IMR-90 (cell line): ENCODE results near the gene MAP2. TPM values are rescaled to one million over a fixed set of nuclear protein-coding genes. Genes with fewer than 3 reads are reported as not detected.

Experiments used
- ATAC-seq: fragments of 200-7000 bp; cut with Tn5 transposase; 2 replicates; pipeline ENCODE4 v1.9.1; 2020; ENCODE audit warnings: low read depth, mild to moderate bottlenecking, moderate library complexity
- BruUV-seq: library from RNA; stranded (reverse); fragments of 400-500 nt; replicated peaks from 2 replicates; lab custom pipeline; 2021; lab: Mats Ljungman, UMichigan
- CTCF ChIA-PET: fragments of 300-600 bp; formaldehyde crosslinking; extraction: SDS; loops from one replicate; lab custom pipeline; 2021; ENCODE audit warnings: antibody characterized with exemption; lab: Yijun Ruan, JAX
- POLR2A ChIA-PET: fragments of 300-600 bp; sonication (Branson Sonifier 250); formaldehyde crosslinking; loops from one replicate; lab custom pipeline; 2022; ENCODE audit warnings: antibody characterized with exemption; ENCODE audit not compliant: unreplicated experiment; lab: Charles Lee
- DNase-seq: peaks from one replicate; pipeline ENCODE4 v3.0.0; 2013
- H2AFZ ChIP-seq: replicated peaks from 2 replicates; pipeline ENCODE3; 2013; ENCODE audit warnings: low read length, mild to moderate bottlenecking; ENCODE audit not compliant: poor library complexity
- H2AK5ac ChIP-seq: 2 replicates; pipeline ENCODE4 v1.6.1; 2013; ENCODE audit warnings: low read depth, low read length, inconsistent platforms
- H2AK9ac ChIP-seq: replicated peaks from 2 replicates; pipeline ENCODE3; 2013; ENCODE audit warnings: mild to moderate bottlenecking, low read depth, low read length, moderate library complexity; ENCODE audit not compliant: poor library complexity
- H2BK120ac ChIP-seq: 2 replicates; pipeline ENCODE4 v1.6.1; 2013; ENCODE audit warnings: low read depth, low read length, inconsistent platforms
- H2BK15ac ChIP-seq: 3 replicates; pipeline ENCODE4 v1.6.1; 2013; ENCODE audit warnings: low read depth, low read length, inconsistent platforms
- H2BK20ac ChIP-seq: 2 replicates; pipeline ENCODE4 v1.6.1; 2013; ENCODE audit warnings: low read depth, mild to moderate bottlenecking, inconsistent platforms, low read length, moderate library complexity
- H2BK5ac ChIP-seq: 2 replicates; pipeline ENCODE4 v1.6.1; 2013; ENCODE audit warnings: mild to moderate bottlenecking, low read depth, low read length, inconsistent platforms; ENCODE audit not compliant: poor library complexity, severe bottlenecking
- H3K14ac ChIP-seq: replicated peaks from 2 replicates; pipeline ENCODE4 v1.6.1; 2013; ENCODE audit warnings: low read depth, low read length, inconsistent platforms
- H3K18ac ChIP-seq: 2 replicates; pipeline ENCODE4 v1.6.1; 2013; ENCODE audit warnings: low read depth, low read length, control low read depth
- H3K23ac ChIP-seq: 2 replicates; pipeline ENCODE4 v1.6.1; 2013; ENCODE audit warnings: low read depth, low read length, inconsistent platforms
- H3K27ac ChIP-seq: 2 replicates; pipeline ENCODE4 v1.5.1; 2013; ENCODE audit warnings: mild to moderate bottlenecking, control low read depth, low read length; ENCODE audit not compliant: insufficient read depth
- H3K27me3 ChIP-seq: 2 replicates; pipeline ENCODE4 v1.6.1; 2013; ENCODE audit warnings: low read length; ENCODE audit not compliant: control insufficient read depth, insufficient read depth
- H3K36me3 ChIP-seq: 2 replicates; pipeline ENCODE4 v1.6.1; 2013; ENCODE audit warnings: low read length, mixed read lengths; ENCODE audit not compliant: control insufficient read depth, insufficient read depth
- H3K4ac ChIP-seq: 2 replicates; pipeline ENCODE4 v1.6.1; 2013; ENCODE audit warnings: low read depth, low read length, inconsistent platforms
- H3K4me1 ChIP-seq: 2 replicates; pipeline ENCODE4 v1.6.1; 2013; ENCODE audit warnings: low read length, mixed read lengths; ENCODE audit not compliant: control insufficient read depth, insufficient read depth
- H3K4me2 ChIP-seq: 2 replicates; pipeline ENCODE4 v1.6.1; 2013; ENCODE audit warnings: low read depth, mild to moderate bottlenecking, control low read depth, low read length, moderate library complexity
- H3K4me3 ChIP-seq: 2 replicates; pipeline ENCODE4 v1.5.1; 2013; ENCODE audit warnings: low read depth, mild to moderate bottlenecking, control low read depth, low read length, moderate library complexity; ENCODE audit not compliant: insufficient read depth
- H3K56ac ChIP-seq: 2 replicates; pipeline ENCODE4 v1.6.1; 2013; ENCODE audit warnings: low read length, inconsistent platforms; ENCODE audit not compliant: insufficient read depth; ENCODE audit errors: extremely low read depth
- H3K79me1 ChIP-seq, 2 experiments: 2 replicates each; pipeline ENCODE4 v1.6.1; 2013; ENCODE audit warnings: low read length in 2 of 2, inconsistent platforms in 1 of 2, low read depth in 1 of 2
- H3K9ac ChIP-seq: 2 replicates; pipeline ENCODE4 v1.6.1; 2013; ENCODE audit warnings: low read depth, low read length, control low read depth
- H3K9me1 ChIP-seq: 2 replicates; pipeline ENCODE4 v1.6.1; 2013; ENCODE audit warnings: low read length, inconsistent platforms; ENCODE audit not compliant: insufficient read depth
- H3K9me3 ChIP-seq: 2 replicates; pipeline ENCODE4 v1.6.1; 2013; ENCODE audit warnings: low read length; ENCODE audit not compliant: control insufficient read depth, insufficient read depth
- H4K20me1 ChIP-seq: 2 replicates; pipeline ENCODE4 v1.6.1; 2013; ENCODE audit warnings: low read length, inconsistent platforms; ENCODE audit not compliant: insufficient read depth
- H4K5ac ChIP-seq: 2 replicates; pipeline ENCODE4 v1.6.1; 2013; ENCODE audit warnings: mild to moderate bottlenecking, low read depth, low read length, control low read depth
- H4K8ac ChIP-seq, 2 experiments: 2 replicates each; pipeline ENCODE4 v1.6.1; 2013; ENCODE audit warnings: low read depth in 2 of 2, low read length in 2 of 2, control low read depth in 1 of 2, inconsistent platforms in 1 of 2
- H4K91ac ChIP-seq: 2 replicates; pipeline ENCODE4 v1.6.1; 2013; ENCODE audit warnings: low read depth, low read length, inconsistent platforms; ENCODE audit not compliant: insufficient read depth
- BHLHE40 ChIP-seq: fragments of 150-350 bp; IDR thresholded peaks from 2 replicates; pipeline ENCODE4 v1.6.1; 2016; ENCODE audit warnings: mild to moderate bottlenecking, low read depth, low read length
- CEBPB ChIP-seq: IDR thresholded peaks from 2 replicates; pipeline ENCODE4 v1.6.1; 2012; ENCODE audit warnings: low read depth, low read length, improper control_type of control experiment
- CHD1 ChIP-seq: IDR thresholded peaks from 2 replicates; pipeline ENCODE4 v1.6.1; 2012; ENCODE audit warnings: low read depth, low read length, improper control_type of control experiment
- CTCF ChIP-seq: conservative IDR thresholded peaks from 2 replicates; pipeline ENCODE4 v1.5.1; 2012; ENCODE audit warnings: mild to moderate bottlenecking, low read depth, low read length, improper control_type of control experiment
- ELK1 ChIP-seq: fragments of 150-350 bp; IDR thresholded peaks from 2 replicates; pipeline ENCODE4 v1.6.1; 2016; ENCODE audit warnings: low read depth, mild to moderate bottlenecking, low read length, moderate library complexity, borderline replicate concordance
- FOS ChIP-seq: fragments of 150-350 bp; IDR thresholded peaks from 2 replicates; pipeline ENCODE4 v1.6.1; 2016; ENCODE audit warnings: low read depth, low read length
- MAFK ChIP-seq: IDR thresholded peaks from 2 replicates; pipeline ENCODE4 v1.6.1; 2012; ENCODE audit warnings: low read depth, low read length, improper control_type of control experiment
- MAZ ChIP-seq: IDR thresholded peaks from 2 replicates; pipeline ENCODE4 v1.6.1; 2012; ENCODE audit warnings: low read depth, mild to moderate bottlenecking, low read length, improper control_type of control experiment, moderate library complexity, borderline replicate concordance
- MXI1 ChIP-seq: IDR thresholded peaks from 2 replicates; pipeline ENCODE4 v1.6.1; 2012; ENCODE audit warnings: low read depth, mild to moderate bottlenecking, low read length, moderate library complexity, borderline replicate concordance
- NFE2L2 ChIP-seq: fragments of 150-350 bp; IDR thresholded peaks from 2 replicates; pipeline ENCODE4 v1.6.1; 2016; ENCODE audit warnings: low read depth, mild to moderate bottlenecking, low read length
- POLR2A ChIP-seq: IDR thresholded peaks from 2 replicates; pipeline ENCODE4 v1.6.1; 2012; ENCODE audit warnings: mild to moderate bottlenecking, low read depth, low read length
- RFX5 ChIP-seq: IDR thresholded peaks from 2 replicates; pipeline ENCODE4 v1.8.0; 2012; ENCODE audit warnings: low read depth, mild to moderate bottlenecking, low read length, moderate library complexity
- SMC3 ChIP-seq: fragments of 150-350 bp; IDR thresholded peaks from 2 replicates; pipeline ENCODE4 v1.6.1; 2016; ENCODE audit warnings: low read depth, mild to moderate bottlenecking, antibody characterized with exemption, low read length, moderate library complexity
- whole genome bisulfite sequencing, 2 experiments: methylation state at CpG; one replicate each; pipeline versions ENCODE4 v1.1.5 to v1.1.7; 2013; ENCODE audit warnings: missing lambda C conversion rate in 2 of 2; ENCODE audit not compliant: insufficient read length in 1 of 2; ENCODE audit errors: extremely low coverage in 2 of 2; 5-methylcytosine and 5-hydroxymethylcytosine counted together
- dilution Hi-C: fragments of 300-500 bp; cut with HindIII; formaldehyde crosslinking; loops from one replicate; pipeline ENCODE4 v1.14.3; 2018; ENCODE audit warnings: low sequenced_read_pairs; ENCODE audit not compliant: unreplicated experiment
- in situ Hi-C: fragments of 300-500 bp; cut with MboI; formaldehyde crosslinking; loops from 3 replicates; pipeline ENCODE4 v1.14.3; 2019; ENCODE audit warnings: low sequenced_read_pairs, inconsistent platforms, mixed read lengths
- intact Hi-C: fragments of 100-400 bp; cut with micrococcal nuclease; formaldehyde crosslinking; loops from 2 replicates; pipeline ENCODE4 v1.10.0; 2022
- polyA plus RNA-seq, 3 experiments: library from polyadenylated mRNA; depleted of rRNA; stranded (reverse); fragments of >200 nt; gene quantifications; 2 replicates each; pipeline ENCODE4 v1.2.3, GENCODE V29; 2012; ENCODE audit warnings: low replicate concordance in 1 of 3
- total RNA-seq: library from RNA; depleted of rRNA; stranded (reverse); fragments of >200 nt; gene quantifications from 2 replicates; pipeline ENCODE4 v1.2.3, GENCODE V29; 2012

Gene MAP2
- total and polyA plus RNA-seq, 2 of the 4 experiments (the other 2 are of a cell fraction) = 0.29 to 0.36 TPM

- H2BK20ac ChIP-seq = no peak overlapping the region
- H4K20me1 ChIP-seq = no peaks in the 10 kb centered on the region
- dilution Hi-C loops (no loop called here), intact Hi-C loops (no loop called here), in situ Hi-C loops (no loop called here)
- no peak overlapping the region for H3K18ac ChIP-seq
- TF ChIP-seq CHD1 (no peak), ELK1 (no peak), FOS (no peak), CEBPB (no peak), MXI1 (no peak), NFE2L2 (no peak), SMC3 (no peak), RFX5 (no peak), POLR2A (no peak), CTCF (no peak), BHLHE40 (no peak), MAZ (no peak), MAFK (no peak)
- DNase-seq (no peak), ATAC-seq (no peak)
- CTCF ChIA-PET = interaction anchor here (0.6 kb wide), 1 partner anchor 116 kb away, joined by 3 read pairs; no protein-coding TSS in a partner anchor
- no peak overlapping the region for H2BK5ac ChIP-seq
- no peaks in the 10 kb centered on the region for H3K27me3 ChIP-seq
- BruUV-seq = no TSS peak
- no CpG with 5 or more reads among the region's 4 CpGs for WGBS, 2 experiments
- no peak overlapping the region for H3K4me2 ChIP-seq
- no peak overlapping the region for H2AFZ ChIP-seq
- POLR2A ChIA-PET = no interaction called here
- no peaks in the 10 kb centered on the region for H3K79me1 ChIP-seq
- H3K23ac ChIP-seq = no peak overlapping the region
- H3K36me3 ChIP-seq = no peaks in the 10 kb centered on the region
- H3K9me3 ChIP-seq = no peaks in the 10 kb centered on the region
- H2BK15ac ChIP-seq = no peak overlapping the region
- H3K4me1 ChIP-seq = no peaks in the 10 kb centered on the region
- H3K4me3 ChIP-seq = no peak overlapping the region
- no peak overlapping the region for H2AK5ac ChIP-seq
- H2AK9ac ChIP-seq = no peak overlapping the region
- no peaks in the 10 kb centered on the region for H3K9me1 ChIP-seq
- no peak overlapping the region for H4K8ac ChIP-seq
- no peak overlapping the region for H4K5ac ChIP-seq
- no peak overlapping the region for H3K14ac ChIP-seq
- H3K27ac ChIP-seq = no peak overlapping the region
- no peak overlapping the region for H3K56ac ChIP-seq
- no peak overlapping the region for H2BK120ac ChIP-seq
- no peak overlapping the region for H3K9ac ChIP-seq
- no peak overlapping the region for H3K4ac ChIP-seq
- no peak overlapping the region for H4K91ac ChIP-seq
Observed at GRCh38 chr2:209682646-209683045, 258.8 kb downstream of the MAP2 start.
